SU-DHL-6 (cell line): ENCODE results near the gene ERO1A.

Experiments used
- H2AFZ ChIP-seq: fragments of 200-600 bp; sonication (generic); 2 replicates; pipeline ENCODE4 v1.6.1; 2014; ENCODE audit warnings: low read depth, mild to moderate bottlenecking, moderate library complexity, mixed read lengths, antibody characterized with exemption, low read length; ENCODE audit not compliant: severe bottlenecking
- H3F3A ChIP-seq: fragments of 200-600 bp; shearing (Covaris generic); 2 replicates; pipeline ENCODE4 v1.6.0; 2016; ENCODE audit warnings: antibody characterized with exemption, mild to moderate bottlenecking; ENCODE audit not compliant: insufficient read depth
- H3K27ac ChIP-seq: fragments of 200-600 bp; sonication (generic); 2 replicates; pipeline ENCODE4 v1.5.1; 2016; ENCODE audit warnings: low read depth, mild to moderate bottlenecking, low read length, moderate library complexity, mixed read lengths
- H3K27me3 ChIP-seq: fragments of 200-600 bp; sonication (generic), shearing (Covaris generic); 2 replicates; pipeline ENCODE4 v1.6.0; 2014; ENCODE audit warnings: mild to moderate bottlenecking, low read length
- H3K36me3 ChIP-seq: fragments of 200-600 bp; sonication (generic); 2 replicates; pipeline ENCODE4 v1.6.1; 2014; ENCODE audit warnings: mild to moderate bottlenecking, low read length, mixed read lengths
- H3K4me2 ChIP-seq: fragments of 300-600, 200-600 bp; shearing (Covaris generic), sonication (generic); 2 replicates; pipeline ENCODE4 v1.6.0; 2014; ENCODE audit warnings: low read length, low read depth, mild to moderate bottlenecking; ENCODE audit not compliant: poor library complexity, severe bottlenecking
- H3K4me3 ChIP-seq: fragments of 200-600 bp; sonication (generic); 2 replicates; pipeline ENCODE4 v1.5.1; 2014; ENCODE audit warnings: antibody characterized with exemption, low read length, mild to moderate bottlenecking, mixed read lengths; ENCODE audit not compliant: insufficient read depth, poor library complexity, severe bottlenecking
- H3K79me2 ChIP-seq: fragments of 200-600 bp; sonication (generic); 2 replicates; pipeline ENCODE4 v1.6.1; 2014; ENCODE audit warnings: mild to moderate bottlenecking, low read length, moderate library complexity; ENCODE audit not compliant: insufficient read depth
- H3K9ac ChIP-seq: fragments of 200-600 bp; sonication (generic); 2 replicates; pipeline ENCODE4 v1.7.0; 2014; ENCODE audit warnings: mild to moderate bottlenecking, low read length
- H3K9me2 ChIP-seq: fragments of 200-600 bp; sonication (generic); replicated peaks from 2 replicates; pipeline ENCODE4 v1.6.1; 2014; ENCODE audit warnings: low read length; ENCODE audit not compliant: insufficient read depth
- H3K9me3 ChIP-seq: fragments of 200-600 bp; sonication (generic); 2 replicates; pipeline ENCODE4 v1.6.1; 2014; ENCODE audit warnings: low read length, mixed read lengths; ENCODE audit not compliant: insufficient read depth
- H4K20me1 ChIP-seq: fragments of 200-600 bp; sonication (generic); 2 replicates; pipeline ENCODE4 v1.6.1; 2014; ENCODE audit warnings: low read depth, mild to moderate bottlenecking, antibody characterized with exemption, low read length, moderate library complexity, mixed read lengths
- EZH2phosphoT487 ChIP-seq: fragments of 200-600 bp; sonication (generic), shearing (Covaris generic); conservative IDR thresholded peaks from 2 replicates; pipeline ENCODE4 v1.6.1; 2018; ENCODE audit warnings: mild to moderate bottlenecking, antibody characterized with exemption, low read length, moderate library complexity, mixed read lengths
- TF ChIP-seq, protein P1 (sequence below): fragments of 200-600 bp; sonication (generic); IDR thresholded peaks from one replicate; pipeline ENCODE4 v1.5.1; 2017; ENCODE audit warnings: antibody characterized with exemption, mild to moderate bottlenecking, low read length, moderate library complexity; ENCODE audit not compliant: insufficient read depth, poor library complexity, severe bottlenecking

ERO1A gene

DNA sequence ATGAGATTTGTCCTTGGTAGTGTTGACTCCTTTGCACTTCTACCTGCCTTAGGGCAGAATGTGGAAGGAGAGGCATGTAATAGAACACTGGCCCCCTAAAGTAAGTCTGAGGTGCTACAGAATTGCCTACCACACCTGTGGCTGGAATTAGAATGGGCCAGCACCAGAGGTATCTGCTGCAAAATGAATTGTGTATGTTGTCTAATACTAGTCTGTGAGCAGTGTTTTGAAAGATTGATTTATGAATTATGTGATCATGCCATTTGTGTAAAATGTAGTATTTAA, 28.9 kb upstream of the ERO1A start:
- no peak overlapping the region for H2AFZ ChIP-seq
- H3K36me3 ChIP-seq = peaks cover 50% of the 10 kb centered on the region
- H3K9me2 ChIP-seq = no peaks in the 10 kb centered on the region
- no peak overlapping the region for H3K27ac ChIP-seq
- H3K79me2 ChIP-seq = 0 out of 2 replicates have a peak, but pooled peaks cover 3% of the 10 kb centered on the region
- no peaks in the 10 kb centered on the region for H4K20me1 ChIP-seq
- no peak for TF ChIP-seq EZH2phosphoT487
- TF ChIP-seq, protein P1, sequence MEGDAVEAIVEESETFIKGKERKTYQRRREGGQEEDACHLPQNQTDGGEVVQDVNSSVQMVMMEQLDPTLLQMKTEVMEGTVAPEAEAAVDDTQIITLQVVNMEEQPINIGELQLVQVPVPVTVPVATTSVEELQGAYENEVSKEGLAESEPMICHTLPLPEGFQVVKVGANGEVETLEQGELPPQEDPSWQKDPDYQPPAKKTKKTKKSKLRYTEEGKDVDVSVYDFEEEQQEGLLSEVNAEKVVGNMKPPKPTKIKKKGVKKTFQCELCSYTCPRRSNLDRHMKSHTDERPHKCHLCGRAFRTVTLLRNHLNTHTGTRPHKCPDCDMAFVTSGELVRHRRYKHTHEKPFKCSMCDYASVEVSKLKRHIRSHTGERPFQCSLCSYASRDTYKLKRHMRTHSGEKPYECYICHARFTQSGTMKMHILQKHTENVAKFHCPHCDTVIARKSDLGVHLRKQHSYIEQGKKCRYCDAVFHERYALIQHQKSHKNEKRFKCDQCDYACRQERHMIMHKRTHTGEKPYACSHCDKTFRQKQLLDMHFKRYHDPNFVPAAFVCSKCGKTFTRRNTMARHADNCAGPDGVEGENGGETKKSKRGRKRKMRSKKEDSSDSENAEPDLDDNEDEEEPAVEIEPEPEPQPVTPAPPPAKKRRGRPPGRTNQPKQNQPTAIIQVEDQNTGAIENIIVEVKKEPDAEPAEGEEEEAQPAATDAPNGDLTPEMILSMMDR = no peak
- H3K4me3 ChIP-seq = no peak overlapping the region
- H3K9me3 ChIP-seq = no peaks in the 10 kb centered on the region
- H3F3A ChIP-seq = peaks cover 19% of the 10 kb centered on the region
- no peak overlapping the region for H3K9ac ChIP-seq
- H3K27me3 ChIP-seq = no peaks in the 10 kb centered on the region
- no peak overlapping the region for H3K4me2 ChIP-seq

DNA sequence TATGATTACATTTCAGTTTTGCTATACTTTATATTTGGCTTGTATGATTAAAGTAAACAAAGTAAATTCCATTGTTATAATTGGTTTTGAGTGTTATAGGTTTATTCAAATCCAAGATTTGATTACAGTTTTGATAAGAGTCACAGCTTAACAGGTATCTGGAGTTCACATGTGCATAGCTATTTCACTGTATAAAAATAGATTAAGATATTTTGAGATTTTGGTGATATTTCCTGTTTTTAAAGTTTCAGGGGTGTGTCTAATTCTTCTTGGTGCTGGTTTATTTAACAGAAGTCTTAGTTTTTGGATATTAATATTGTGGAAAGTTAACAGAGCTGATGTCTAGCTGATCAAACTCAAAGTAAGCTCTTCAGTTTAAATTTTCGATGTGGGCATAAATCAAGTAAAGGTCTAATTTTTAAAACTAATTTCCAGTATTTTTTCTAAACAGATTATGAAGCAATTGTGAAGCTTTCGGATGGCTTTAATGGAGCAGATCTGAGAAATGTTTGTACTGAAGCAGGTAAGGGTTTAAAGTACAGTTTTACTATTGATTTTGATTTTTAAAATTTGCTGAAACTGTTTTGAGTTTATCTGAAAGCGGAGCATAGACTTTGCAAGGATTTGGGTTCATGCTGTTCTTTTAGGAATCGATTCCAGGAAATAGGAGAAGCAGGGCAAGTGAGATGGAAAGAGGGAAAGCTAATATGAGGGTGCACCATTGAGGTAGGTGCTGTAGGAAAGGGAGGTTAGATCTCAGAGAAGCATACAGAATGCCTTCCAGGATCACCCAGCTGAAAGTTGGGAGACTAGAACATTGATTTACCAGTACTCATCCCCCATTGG, 28.4 kb upstream of the ERO1A start:
- H3K27ac ChIP-seq = peak overlapping the region; percentile 20; the same call in 1 of the 2 replicates
- 0 out of 2 replicates have a peak, but pooled peaks cover 3% of the 10 kb centered on the region for H3K79me2 ChIP-seq
- H3K9ac ChIP-seq = no peak overlapping the region
- H3K9me2 ChIP-seq = no peaks in the 10 kb centered on the region
- peaks cover 56% of the 10 kb centered on the region for H3K36me3 ChIP-seq
- peak overlapping the region; percentile 2 for H3K4me2 ChIP-seq
- H3K4me3 ChIP-seq = no peak overlapping the region
- H3K27me3 ChIP-seq = no peaks in the 10 kb centered on the region
- no peaks in the 10 kb centered on the region for H3K9me3 ChIP-seq
- H4K20me1 ChIP-seq = no peaks in the 10 kb centered on the region
- H3F3A ChIP-seq = peaks cover 14% of the 10 kb centered on the region
- no peak for TF ChIP-seq EZH2phosphoT487
- TF ChIP-seq, protein P1 = no peak
- no peak overlapping the region for H2AFZ ChIP-seq

DNA sequence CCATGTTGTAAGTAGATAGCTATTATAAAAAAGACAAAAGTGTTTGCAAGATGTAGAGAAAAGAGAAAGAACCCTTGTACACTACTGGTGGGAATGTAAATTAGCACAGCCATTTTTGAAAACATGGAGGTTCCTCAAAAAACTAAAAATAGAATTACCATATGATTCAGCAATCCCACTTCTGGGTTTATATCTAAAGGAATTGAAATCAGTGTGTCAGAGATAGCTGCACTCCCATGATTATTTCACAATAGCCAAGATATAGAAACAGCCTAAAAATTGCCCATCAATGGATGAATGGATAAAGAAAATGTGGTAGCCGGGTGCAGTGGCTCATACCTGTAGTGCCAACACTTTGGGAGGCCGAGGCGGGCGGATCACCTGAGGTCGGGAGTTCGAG, 20.8 kb upstream of the ERO1A start:
- Histone ChIP-seq H3F3A (0 out of 2 replicates have a peak, but pooled peaks cover 4% of the 10 kb centered on the region), H3K27me3 (no peaks in the 10 kb centered on the region), H4K20me1 (no peaks in the 10 kb centered on the region), H3K36me3 (peaks cover 67% of the 10 kb centered on the region), H3K9me2 (no peaks in the 10 kb centered on the region), H3K27ac (no peak overlapping the region), H3K4me3 (no peak overlapping the region), H3K9ac (no peak overlapping the region), H3K4me2 (no peak overlapping the region), H2AFZ (no peak overlapping the region), H3K79me2 (no peaks in the 10 kb centered on the region; the same call in 1 of the 2 replicates), H3K9me3 (no peaks in the 10 kb centered on the region)
- no peak for TF ChIP-seq EZH2phosphoT487
- TF ChIP-seq, protein P1 = no peak
